GM19467 (cell line): ENCODE results near the gene CYB561D2.

Experiments
- ATAC-seq: cut with Tn5 transposase; IDR thresholded peaks from one replicate; pipeline ENCODE4 v1.9.1; 2021; ENCODE audit warnings: mild to moderate bottlenecking, moderate library complexity; ENCODE audit not compliant: unreplicated experiment

Gene CYB561D2

DNA sequence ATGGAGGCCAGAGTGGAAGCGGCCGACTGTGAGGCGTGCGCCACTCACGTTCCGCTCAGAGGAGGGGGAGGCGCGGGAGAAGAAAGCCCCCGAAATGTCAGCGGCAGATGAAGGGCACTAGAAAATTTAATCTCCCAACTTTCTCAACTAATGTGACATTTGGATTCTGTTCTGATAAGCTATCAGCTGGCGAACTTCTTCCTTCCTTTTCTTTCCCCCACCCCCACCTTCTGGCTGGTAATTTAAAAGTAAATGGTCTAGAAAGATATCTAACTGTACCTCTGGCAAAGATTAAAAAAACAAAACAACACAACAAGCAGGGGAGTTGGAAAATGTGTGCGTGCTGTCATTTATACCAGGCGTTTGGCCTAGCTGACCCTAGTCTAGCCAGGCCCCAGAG lies 35.1 kb downstream of the CYB561D2 start:
- ATAC-seq, result no peak

GRCh38 chr3:50388016-50388719 lies 37.5 kb downstream of the CYB561D2 start:
- no peak for ATAC-seq

DNA sequence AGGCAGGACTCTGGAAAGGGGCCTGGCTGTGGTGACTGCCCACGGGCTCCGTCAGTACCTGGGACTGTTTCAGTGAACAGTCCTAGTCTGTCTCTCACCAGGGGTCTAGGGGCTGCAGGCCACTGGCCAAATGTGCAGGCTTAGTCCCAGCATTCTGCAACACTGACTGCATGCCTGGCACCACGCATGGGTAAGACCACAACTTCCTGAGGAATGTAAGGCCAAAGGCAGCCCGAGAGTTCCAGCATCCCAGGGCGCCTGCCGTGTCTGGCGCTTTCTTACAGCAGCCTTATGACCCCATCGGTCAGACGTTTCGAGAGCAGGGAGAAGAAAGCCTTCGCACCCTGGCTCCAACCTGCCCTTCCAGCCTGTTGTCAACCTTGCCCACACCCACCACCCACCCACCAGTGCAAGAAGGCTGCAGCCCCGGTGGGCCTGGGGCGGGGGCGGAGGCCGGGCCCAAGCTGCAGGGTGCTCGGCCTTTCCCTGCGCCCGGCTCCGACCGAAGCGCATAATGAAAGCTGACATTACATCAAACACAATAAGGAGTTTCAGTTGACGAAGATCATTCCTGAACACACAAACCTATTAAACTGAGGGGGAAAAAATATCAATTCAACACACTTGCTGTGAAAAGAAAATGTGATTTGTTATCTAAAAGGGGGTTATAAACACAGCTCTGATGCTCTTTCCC lies 38.2 kb downstream of the CYB561D2 start:
- ATAC-seq, result no peak

DNA sequence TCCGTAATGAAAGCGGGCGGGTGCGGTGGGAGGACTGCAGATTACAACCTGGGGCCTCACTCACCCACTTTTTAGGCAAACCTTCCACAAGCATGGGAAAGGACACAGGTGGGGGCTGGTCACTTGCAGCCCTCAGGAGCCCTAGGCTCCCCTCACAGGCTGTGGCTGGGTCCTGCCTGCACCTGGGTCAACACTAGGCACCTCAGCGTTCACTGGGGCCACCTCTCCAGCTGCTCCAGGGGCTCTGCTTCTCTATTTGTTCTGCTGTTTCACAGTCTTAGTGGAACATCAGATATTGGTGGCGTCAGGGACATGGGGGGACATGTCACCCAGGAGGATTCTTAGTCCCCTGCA lies 38.7 kb downstream of the CYB561D2 start:
- ATAC-seq, result no peak

DNA sequence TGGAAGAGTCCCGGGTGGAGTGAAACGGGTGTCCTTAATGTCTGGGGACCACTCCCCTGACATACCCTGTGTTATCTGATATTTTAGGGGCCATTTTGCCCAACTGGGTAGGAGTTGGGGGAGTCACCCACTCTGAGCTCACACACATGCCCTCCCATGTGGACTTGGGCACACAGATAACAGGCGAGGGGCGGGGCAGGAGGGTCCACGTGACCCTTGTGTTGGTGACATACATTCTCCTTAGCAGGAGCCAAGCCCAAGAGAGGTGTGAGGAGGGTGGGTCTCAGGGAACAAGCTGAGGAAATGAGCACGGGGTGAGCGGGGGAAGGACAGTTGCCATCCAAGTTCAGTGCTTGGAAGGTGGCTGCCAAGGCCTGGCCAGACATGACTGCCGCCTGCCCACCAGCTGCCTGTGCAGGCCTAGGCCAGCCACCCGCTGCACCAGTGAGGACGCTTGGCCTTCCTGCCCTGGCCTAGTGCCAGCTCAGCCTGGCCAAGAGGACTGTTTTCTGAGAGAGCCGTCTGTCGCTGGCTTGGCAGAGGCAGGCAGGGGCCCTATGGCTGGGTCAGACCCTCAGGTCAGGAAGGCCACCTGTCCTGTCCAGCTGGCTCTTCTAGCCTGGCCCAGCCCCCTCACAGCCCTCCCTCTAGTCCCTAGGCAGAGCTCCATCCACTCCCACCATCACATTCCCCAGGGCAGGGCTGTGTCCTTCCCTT lies 40.0 kb downstream of the CYB561D2 start:
- ATAC-seq, result no peak

DNA sequence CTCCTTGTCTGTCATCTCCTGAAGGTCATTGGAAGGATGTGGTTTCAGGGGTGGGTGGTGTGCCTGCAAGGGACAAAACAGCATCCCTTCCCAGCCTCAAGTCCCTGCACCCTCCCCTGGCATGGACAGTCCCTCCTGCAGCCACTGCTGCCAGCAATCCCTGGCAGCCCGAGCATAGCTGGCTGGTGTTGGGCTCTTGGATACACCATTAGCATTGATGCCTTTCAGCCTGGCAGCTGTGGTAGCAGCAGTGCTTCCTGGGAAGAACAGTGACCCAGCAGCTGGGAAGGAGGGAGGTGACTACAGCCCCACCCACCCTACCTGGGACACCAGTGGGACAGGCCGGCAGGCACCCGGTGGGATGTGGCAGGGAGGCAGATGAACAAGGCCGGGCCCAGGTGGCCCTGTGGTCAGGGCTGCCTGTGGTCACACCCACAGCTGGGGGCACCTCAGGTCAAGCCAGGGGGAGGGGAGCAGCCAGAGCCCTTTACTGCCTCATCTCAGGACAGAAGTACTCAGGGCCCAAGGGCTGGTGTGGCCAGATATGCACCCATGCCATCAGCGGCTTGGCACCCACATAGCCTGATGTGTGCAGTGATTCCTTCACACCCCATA lies 41.5 kb downstream of the CYB561D2 start:
- no peak for ATAC-seq

DNA sequence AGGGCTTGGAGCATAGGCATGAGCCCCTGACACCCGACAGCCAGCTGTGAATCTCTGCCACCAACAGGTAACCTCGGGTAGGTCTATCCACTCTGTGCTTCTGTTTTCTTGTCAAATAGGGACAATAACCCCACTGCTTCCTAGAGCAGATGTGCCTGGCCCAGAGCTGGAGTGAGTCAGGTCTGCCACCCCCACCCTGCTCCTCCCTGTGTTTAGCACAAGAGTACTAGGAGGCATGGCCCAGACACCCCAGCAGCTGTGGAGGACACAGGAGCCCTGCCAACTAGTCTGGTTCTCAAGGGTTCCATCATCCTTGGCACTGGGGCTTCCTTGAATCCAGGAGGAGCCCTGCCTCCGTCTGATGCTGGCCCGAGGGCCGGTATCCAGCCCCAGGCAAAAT lies 42.4 kb downstream of the CYB561D2 start:
- no peak for ATAC-seq

- ATAC-seq, result no peak
These were observed 44.6 kb downstream of the CYB561D2 start for GRCh38 chr3:50395070-50395860.

GRCh38 chr3:50396502-50396901 lies 45.8 kb downstream of the CYB561D2 start:
- no peak for ATAC-seq

GRCh38 chr3:50401978-50402595 lies 51.4 kb downstream of the CYB561D2 start:
- no peak for ATAC-seq
